NCI-H2227 (cell line): ENCODE results near the gene CHMP3.

Experiments used
- DNase-seq: peaks from one replicate; lab custom pipeline; 2025; ENCODE audit not compliant: unreplicated experiment; lab: John Stamatoyannopoulos, UW

Gene CHMP3

DNA sequence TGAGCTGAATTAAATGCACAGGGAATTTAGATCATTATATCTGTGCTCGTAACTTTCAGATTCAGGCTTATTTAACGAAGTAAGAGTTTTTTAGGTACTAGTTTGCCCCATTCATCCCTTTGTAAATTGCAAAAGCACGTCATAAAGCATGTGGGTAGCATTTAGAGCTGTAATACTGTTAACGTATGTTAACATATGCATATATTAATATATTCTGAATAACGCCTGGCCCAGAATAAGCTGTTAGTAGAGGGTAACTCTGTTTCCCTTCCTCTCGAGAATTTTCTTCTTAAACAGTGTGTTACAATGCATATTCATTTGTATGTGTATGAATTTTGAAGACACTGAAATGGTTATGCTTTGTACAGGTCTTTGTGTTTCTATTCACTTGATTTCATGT, 91.6 kb downstream of the CHMP3 start:
- DNase-seq: no peak

GRCh38 chr2:86470890-86471289, 92.4 kb downstream of the CHMP3 start:
- no peak for DNase-seq

DNA sequence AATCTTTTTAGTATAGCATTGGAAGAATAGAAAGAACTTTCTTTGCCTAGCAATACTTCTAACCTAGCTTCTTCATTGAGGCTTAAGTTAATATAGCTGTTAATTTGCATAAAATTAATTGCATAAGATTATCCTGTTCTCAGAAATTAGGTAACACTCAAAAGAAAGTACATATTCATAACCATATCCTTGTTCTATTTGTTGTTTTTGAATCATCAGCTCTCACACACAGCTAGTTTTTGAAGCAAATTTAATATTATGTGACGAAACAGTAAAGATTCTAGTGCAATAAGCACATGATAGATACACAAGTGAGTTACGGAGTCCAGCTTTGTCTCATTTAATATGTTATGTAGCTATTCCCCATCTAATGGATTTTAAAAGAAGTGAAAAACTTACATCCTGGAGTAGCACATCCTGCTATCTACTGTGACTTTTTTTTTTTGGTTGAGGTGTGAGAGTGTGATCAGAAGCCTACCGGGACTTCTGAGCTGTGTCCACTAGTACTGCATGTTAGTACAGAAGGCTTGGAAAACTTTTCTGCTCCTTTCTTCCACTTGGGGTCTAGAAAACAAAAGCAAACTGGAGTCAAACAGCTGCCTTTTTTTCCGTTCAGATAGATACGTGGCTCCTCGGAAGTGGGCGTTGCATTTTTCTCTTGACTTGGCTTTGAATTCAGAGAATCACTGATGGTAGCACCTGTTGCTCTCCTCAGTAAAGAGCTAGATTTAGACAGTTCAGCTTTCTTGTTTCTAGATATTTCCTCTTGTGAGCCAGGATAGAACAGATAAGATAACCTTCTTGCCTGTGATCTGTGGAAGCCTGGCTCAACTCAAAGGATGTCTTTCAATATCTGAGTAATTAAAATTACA, 94.8 kb downstream of the CHMP3 start:
- no peak for DNase-seq

- no peak for DNase-seq
Observed at GRCh38 chr2:86466306-86466705, 96.9 kb downstream of the CHMP3 start.

DNA sequence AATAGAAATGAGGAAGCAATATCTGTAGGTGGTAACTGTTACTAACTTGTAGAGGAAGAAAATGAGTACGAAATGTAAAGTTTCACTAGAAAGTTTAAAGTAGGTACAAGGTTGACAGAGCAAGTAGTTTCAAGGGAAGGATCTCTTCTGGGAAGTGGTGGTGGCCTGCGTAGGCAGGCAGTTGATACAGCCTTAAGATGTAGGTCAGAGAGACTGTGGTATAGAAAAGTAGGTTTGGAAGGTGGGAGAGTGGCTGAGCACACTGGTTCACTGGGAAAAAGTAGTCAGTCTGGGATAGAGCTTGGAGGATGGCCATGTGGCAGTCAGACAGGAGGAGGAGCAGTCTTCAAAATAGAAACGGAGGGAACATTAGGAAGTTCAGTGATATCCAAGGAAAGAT, 98.6 kb downstream of the CHMP3 start:
- no peak for DNase-seq

GRCh38 chr2:86461042-86461743, 102.0 kb downstream of the CHMP3 start:
- DNase-seq: no peak

DNA sequence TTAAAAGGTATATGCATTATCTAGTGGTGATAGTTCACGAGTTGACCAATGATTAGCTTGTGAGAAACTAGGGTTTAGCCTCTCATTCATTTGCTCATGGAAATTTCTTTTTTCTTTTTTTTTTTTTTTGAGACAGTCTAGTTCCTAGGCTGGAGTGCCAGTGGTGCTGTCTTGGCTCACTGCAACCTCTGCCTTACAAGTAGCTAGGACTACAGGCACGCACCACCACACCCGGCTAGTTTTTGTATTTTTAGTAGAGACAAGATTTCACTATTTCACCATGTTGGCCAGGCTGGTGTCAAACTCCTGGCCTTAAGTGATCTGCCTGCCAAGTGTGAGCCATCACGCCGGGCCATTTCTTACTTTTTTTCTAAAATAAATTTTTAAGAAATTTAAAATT, 108.1 kb downstream of the CHMP3 start:
- DNase-seq: no peak

GRCh38 chr2:86454238-86454637, 109.0 kb downstream of the CHMP3 start:
- no peak for DNase-seq

- DNase-seq: no peak
Observed at GRCh38 chr2:86453836-86454235, 109.4 kb downstream of the CHMP3 start.
